Mucosa of descending colon (tissue), 3 donors: Measurements from ENCODE around the gene GLCE. TPM values are rescaled to one million over a fixed set of nuclear protein-coding genes. Genes with fewer than 3 reads are reported as not detected.

ENCODE experiments used
- ATAC-seq: fragments of 200-7000 bp; cut with Tn5 transposase; one replicate; pipeline ENCODE4 v1.9.1; 2020; ENCODE audit warnings: mild to moderate bottlenecking, moderate library complexity
- DNase-seq, 3 donors: peaks; one replicate each; pipeline ENCODE4 v3.0.0-alpha.2; 2020
- H3K36me3 ChIP-seq: fragments of 200-600 bp; one replicate; pipeline ENCODE4 v1.8.0; 2021; ENCODE audit warnings: low read depth, mild to moderate bottlenecking
- H3K4me1 ChIP-seq: fragments of 200-600 bp; one replicate; pipeline ENCODE4 v1.8.0; 2021; ENCODE audit warnings: low read depth, mild to moderate bottlenecking
- H3K4me3 ChIP-seq: fragments of 200-600 bp; one replicate; pipeline ENCODE4 v1.8.0; 2021; ENCODE audit warnings: mild to moderate bottlenecking
- H3K9me3 ChIP-seq: fragments of 200-600 bp; one replicate; pipeline ENCODE4 v1.8.0; 2021; ENCODE audit warnings: mild to moderate bottlenecking
- intact Hi-C, 2 donors: fragments of 100-400 bp; cut with DNase I in 1 of 2; cut with micrococcal nuclease in 1 of 2; formaldehyde crosslinking; loops; one replicate each; pipeline versions ENCODE4 v1.11.0 to v1.11.1; 2022; cut with DNase I, micrococcal nuclease
- total RNA-seq, 3 donors: library from RNA; stranded (reverse); fragmentation: NEBNext Ultra II Directional in 2 of 3; extraction: Animal tissue kit (Norgen Biotek cat#: 25700) in 2 of 3; gene quantifications; one replicate each; pipeline versions ENCODE4 v1.2.1 to v1.2.4, GENCODE V29; 2021 to 2023
- TF ChIP-seq, protein P1 (sequence below): fragments of 200-600 bp; IDR thresholded peaks from one replicate; pipeline ENCODE4 v1.8.0; 2022; ENCODE audit warnings: antibody characterized with exemption, mild to moderate bottlenecking
- donor health status: DM: no; HTN: no; CAD: no; lungs with moderate emphysema.
- donor health status: DM: no; HTN: no; CAD: no.
- donor health status: DM: no; HTN: yes; CAD: no.

The GLCE gene
- total RNA-seq, 3 donors from 2014 or later, result 17.7 to 36.4 (median 32.3) TPM

GRCh38 chr15:69145149-69145693, 15.2 kb upstream of the GLCE start:
- intact Hi-C loops, result no loop called here
- TF ChIP-seq, protein P1, sequence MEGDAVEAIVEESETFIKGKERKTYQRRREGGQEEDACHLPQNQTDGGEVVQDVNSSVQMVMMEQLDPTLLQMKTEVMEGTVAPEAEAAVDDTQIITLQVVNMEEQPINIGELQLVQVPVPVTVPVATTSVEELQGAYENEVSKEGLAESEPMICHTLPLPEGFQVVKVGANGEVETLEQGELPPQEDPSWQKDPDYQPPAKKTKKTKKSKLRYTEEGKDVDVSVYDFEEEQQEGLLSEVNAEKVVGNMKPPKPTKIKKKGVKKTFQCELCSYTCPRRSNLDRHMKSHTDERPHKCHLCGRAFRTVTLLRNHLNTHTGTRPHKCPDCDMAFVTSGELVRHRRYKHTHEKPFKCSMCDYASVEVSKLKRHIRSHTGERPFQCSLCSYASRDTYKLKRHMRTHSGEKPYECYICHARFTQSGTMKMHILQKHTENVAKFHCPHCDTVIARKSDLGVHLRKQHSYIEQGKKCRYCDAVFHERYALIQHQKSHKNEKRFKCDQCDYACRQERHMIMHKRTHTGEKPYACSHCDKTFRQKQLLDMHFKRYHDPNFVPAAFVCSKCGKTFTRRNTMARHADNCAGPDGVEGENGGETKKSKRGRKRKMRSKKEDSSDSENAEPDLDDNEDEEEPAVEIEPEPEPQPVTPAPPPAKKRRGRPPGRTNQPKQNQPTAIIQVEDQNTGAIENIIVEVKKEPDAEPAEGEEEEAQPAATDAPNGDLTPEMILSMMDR, result no peak

GRCh38 chr15:69145694-69146492, 14.5 kb upstream of the GLCE start:
- Histone ChIP-seq H3K4me3 (no peak overlapping the region), H3K9me3 (no peaks in the 10 kb centered on the region), H3K36me3 (no peaks in the 10 kb centered on the region), H3K4me1 (no peaks in the 10 kb centered on the region)
- intact Hi-C loops, result no loop called here
- ATAC-seq (no peak), DNase-seq (no peak)
- TF ChIP-seq, protein P1, result no peak

More at GRCh38 chr15:69145149-69145693, 15.2 kb upstream of the GLCE start:
- Histone ChIP-seq H3K4me1 (no peaks in the 10 kb centered on the region), H3K9me3 (no peaks in the 10 kb centered on the region), H3K36me3 (no peaks in the 10 kb centered on the region), H3K4me3 (no peak overlapping the region)
- DNase-seq (no peak), ATAC-seq (no peak)

GRCh38 chr15:69146724-69147435, 13.6 kb upstream of the GLCE start:
- H3K9me3 ChIP-seq, result no peaks in the 10 kb centered on the region
- H3K4me3 ChIP-seq, result no peak overlapping the region
- ATAC-seq, result no peak
- TF ChIP-seq, protein P1, result no peak
- H3K36me3 ChIP-seq, result no peaks in the 10 kb centered on the region
- DNase-seq, result no peak
- intact Hi-C loops, result no loop called here
- H3K4me1 ChIP-seq, result no peaks in the 10 kb centered on the region

- H3K9me3 ChIP-seq, result no peaks in the 10 kb centered on the region
- DNase-seq, result no peak
- H3K4me3 ChIP-seq, result no peak overlapping the region
- no peaks in the 10 kb centered on the region for H3K36me3 ChIP-seq
- TF ChIP-seq, protein P1, result no peak
- no peaks in the 10 kb centered on the region for H3K4me1 ChIP-seq
- ATAC-seq, result no peak
- intact Hi-C loops, result no loop called here
Measured at GRCh38 chr15:69148465-69148864, 12.0 kb upstream of the GLCE start.

- DNase-seq (no peak), ATAC-seq (peak; percentile 42)
- Histone ChIP-seq H3K4me1 (no peaks in the 10 kb centered on the region), H3K9me3 (no peaks in the 10 kb centered on the region), H3K4me3 (no peak overlapping the region), H3K36me3 (no peaks in the 10 kb centered on the region)
- intact Hi-C loops, result no loop called here
- TF ChIP-seq, protein P1, result no peak
Measured at GRCh38 chr15:69149163-69149562, 11.3 kb upstream of the GLCE start.
